Measurements from ENCODE around the gene NLRC5. TPM values are rescaled to one million over a fixed set of nuclear protein-coding genes. Genes with fewer than 3 reads are reported as not detected.
"Not testable (repeated sequence)": the region's sequence is repeated elsewhere in the genome, so short reads cannot be mapped to it uniquely, and the experiment has no call there.

NLRC5 gene
- total and polyA plus RNA-seq, 4 experiments from 2014 or later, result 41.6 to 457 (median 284) TPM

GRCh38 chr16:57070424-57070823 lies 81.1 kb downstream of the NLRC5 start:
- Mint-ChIP-seq H3K4me3 (no peak overlapping the region), H3K36me3 (peaks cover 42 to 70% of the 10 kb centered on the region in 2 donors), H3K4me1 (peaks cover 4 to 10% (median 6%) of the 10 kb centered on the region in 4 donors), H3K27me3 (no peaks in the 10 kb centered on the region), H3K27ac (peak overlapping the region in 6 of 7 donors; percentile 22 to 83 (median 66)), H3K9me3 (peaks cover 0 to 6% (median 0%) of the 10 kb centered on the region in 8 donors)
- Histone ChIP-seq H3K27ac (ENCODE audit: low read depth, low read length) (peak overlapping the region; percentile 20), H3K4me3 (ENCODE audit: low read length in 2 of 2) (no peak overlapping the region), H3K36me3 (ENCODE audit: insufficient read depth, low read length) (peaks cover 79% of the 10 kb centered on the region), H3K27me3 (ENCODE audit: insufficient read depth, low read length) (no peaks in the 10 kb centered on the region), H3K4me1 (ENCODE audit: insufficient read depth, low read length) (peaks cover 4% of the 10 kb centered on the region), H3K9me3 (ENCODE audit: control insufficient read depth in 1 of 2, low read length in 2 of 2) (no peaks in the 10 kb centered on the region)
- no peak for DNase-seq
- intact Hi-C loops (cut with micrococcal nuclease), result no loop called here
- ChIA-PET POLR2A (ENCODE audit: partially characterized antibody) (interaction anchor here (0.9 to 2.2 kb wide), 4 partner anchors 12 to 137 kb away, joined by 3 to 8 read pairs (median 4); partner anchors contain the start of genes CPNE2 and NLRC5), CTCF (ENCODE audit: partially characterized antibody) (interaction anchor here (2.2 kb wide), 1 partner anchor 14 kb away, joined by 11 read pairs; no protein-coding TSS in a partner anchor)

GRCh38 chr16:57071081-57071732 lies 81.8 kb downstream of the NLRC5 start:
- H3K4me3 Mint-ChIP-seq; H3K27ac ChIP-seq (ENCODE audit: low read depth, low read length); H3K4me3 ChIP-seq (ENCODE audit: low read length in 2 of 2); H3K27me3 Mint-ChIP-seq; H3K27me3 ChIP-seq (ENCODE audit: insufficient read depth, low read length); H3K4me1 ChIP-seq (ENCODE audit: insufficient read depth, low read length); DNase-seq; intact Hi-C loops (cut with micrococcal nuclease); H3K9me3 Mint-ChIP-seq; H3K9me3 ChIP-seq (ENCODE audit: control insufficient read depth in 1 of 2, low read length in 2 of 2): not testable (repeated sequence)
- peaks cover 81% of the 10 kb centered on the region for H3K36me3 ChIP-seq (ENCODE audit: insufficient read depth, low read length)
- H3K4me1 Mint-ChIP-seq, result peaks cover 4 to 10% (median 6%) of the 10 kb centered on the region in 4 donors
- POLR2A ChIA-PET (ENCODE audit: partially characterized antibody), result interaction anchor here (0.9 kb wide), 1 partner anchor 30 kb away, joined by 4 read pairs; no protein-coding TSS in a partner anchor
- peaks cover 46 to 71% of the 10 kb centered on the region in 2 donors for H3K36me3 Mint-ChIP-seq
- CTCF ChIA-PET (ENCODE audit: partially characterized antibody), result interaction anchor here (2.6 kb wide), 1 partner anchor 106 kb away, joined by 15 read pairs; no protein-coding TSS in a partner anchor
- H3K27ac Mint-ChIP-seq, result peak overlapping the region in 5 of 7 donors; percentile 12 to 60 (median 27)

DNA sequence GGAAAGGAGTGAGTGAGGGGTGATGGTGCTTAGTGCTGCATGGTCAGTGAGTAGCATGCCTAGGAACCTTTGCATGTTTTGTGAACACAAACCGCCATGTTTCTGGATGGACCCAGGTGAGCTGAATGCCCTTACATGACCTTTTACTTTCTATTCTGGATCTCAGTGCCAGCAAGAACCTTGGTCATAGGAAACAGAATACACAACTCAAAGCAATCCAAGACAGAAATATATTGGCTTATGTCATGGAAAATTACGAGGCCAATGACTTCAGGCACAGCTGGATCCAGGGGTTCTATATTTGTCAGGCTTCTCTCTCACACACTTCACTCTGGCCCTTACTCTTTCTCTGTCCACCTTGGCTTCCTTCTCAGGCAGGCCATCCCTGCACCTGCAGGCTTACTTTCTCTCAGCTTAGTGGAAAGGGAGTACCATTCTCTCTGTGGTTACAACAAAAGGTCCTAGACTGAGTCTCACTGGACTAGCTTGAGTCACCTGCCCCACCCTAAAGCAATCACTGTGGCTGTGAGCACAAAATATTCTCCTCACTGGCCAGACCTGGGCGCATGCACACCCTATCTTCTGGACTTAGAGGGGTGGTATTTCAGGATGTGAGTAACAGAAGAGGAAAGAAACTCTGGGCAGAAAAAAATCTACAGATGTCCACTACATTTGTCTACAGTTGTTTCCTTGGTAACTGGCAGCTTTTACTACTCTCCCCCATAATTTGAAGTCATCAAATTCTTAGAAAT lies 82.7 kb downstream of the NLRC5 start:
- CTCF ChIA-PET (ENCODE audit: partially characterized antibody), result interaction anchor here (1.3 to 2.6 kb wide), 2 partner anchors 12 to 107 kb away, joined by 6 to 15 read pairs; no protein-coding TSS in a partner anchor
- Mint-ChIP-seq H3K36me3 (peaks cover 50 to 74% of the 10 kb centered on the region in 2 donors), H3K27ac (peak overlapping the region; percentile 48 to 84 (median 62)), H3K27me3 (no peaks in the 10 kb centered on the region), H3K9me3 (peaks cover 0 to 3% (median 0%) of the 10 kb centered on the region in 8 donors), H3K4me3 (peak overlapping the region in 1 of 8 donors; percentile 41), H3K4me1 (peaks cover 4 to 7% (median 6%) of the 10 kb centered on the region in 4 donors)
- H3K9me3 ChIP-seq (ENCODE audit: control insufficient read depth in 1 of 2, low read length in 2 of 2), result no peaks in the 10 kb centered on the region
- POLR2A ChIA-PET (ENCODE audit: partially characterized antibody), result interaction anchor here (0.9 kb wide), 1 partner anchor 30 kb away, joined by 4 read pairs; no protein-coding TSS in a partner anchor
- no peak overlapping the region for H3K4me3 ChIP-seq (ENCODE audit: low read length in 2 of 2)
- intact Hi-C loops (cut with micrococcal nuclease), result no loop called here
- no peak for DNase-seq
- H3K27me3 ChIP-seq (ENCODE audit: insufficient read depth, low read length), result no peaks in the 10 kb centered on the region
- H3K4me1 ChIP-seq (ENCODE audit: insufficient read depth, low read length), result peaks cover 4% of the 10 kb centered on the region
- H3K27ac ChIP-seq (ENCODE audit: low read depth, low read length), result no peak overlapping the region
- H3K36me3 ChIP-seq (ENCODE audit: insufficient read depth, low read length), result peaks cover 81% of the 10 kb centered on the region

DNA sequence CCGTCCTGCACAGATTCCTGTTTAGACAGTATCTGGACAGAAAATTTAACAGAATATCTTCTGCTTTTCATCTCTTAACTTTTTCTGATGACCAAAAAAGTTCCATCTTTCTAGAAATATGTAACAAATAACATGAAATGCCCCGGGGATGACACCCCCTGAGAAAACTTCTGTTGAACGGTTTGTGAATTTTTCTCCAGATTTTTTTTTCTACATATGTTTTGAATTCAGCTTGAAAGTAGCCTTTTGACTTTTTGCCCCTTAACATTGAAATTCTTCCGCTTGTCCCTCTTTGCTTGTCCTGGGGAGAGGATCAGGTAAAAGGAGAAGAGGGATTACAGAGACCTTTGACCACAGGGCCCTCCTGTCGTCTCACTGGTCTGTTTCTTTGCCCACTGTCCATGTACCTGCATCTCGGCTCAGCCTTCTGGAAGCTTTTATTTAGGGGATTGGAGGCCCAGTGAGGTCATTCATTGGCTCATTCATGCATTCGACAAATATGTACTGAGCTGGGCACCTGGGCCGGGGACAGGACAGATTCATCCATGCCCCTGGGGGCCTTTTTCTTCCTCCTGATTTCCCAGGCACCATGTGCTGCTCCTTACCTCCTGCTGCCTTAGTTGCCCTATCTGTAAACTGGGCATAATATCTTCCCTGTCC lies 83.4 kb downstream of the NLRC5 start:
- DNase-seq, result no peak
- Histone ChIP-seq H3K9me3 (ENCODE audit: control insufficient read depth in 1 of 2, low read length in 2 of 2) (no peaks in the 10 kb centered on the region), H3K4me3 (ENCODE audit: low read length in 2 of 2) (no peak overlapping the region), H3K27ac (ENCODE audit: low read depth, low read length) (no peak overlapping the region), H3K27me3 (ENCODE audit: insufficient read depth, low read length) (no peaks in the 10 kb centered on the region), H3K36me3 (ENCODE audit: insufficient read depth, low read length) (peaks cover 80% of the 10 kb centered on the region), H3K4me1 (ENCODE audit: insufficient read depth, low read length) (peaks cover 4% of the 10 kb centered on the region)
- intact Hi-C loops (cut with micrococcal nuclease), result no loop called here
- ChIA-PET POLR2A (ENCODE audit: partially characterized antibody) (no interaction called here), CTCF (ENCODE audit: partially characterized antibody) (interaction anchor here (1.3 to 2.6 kb wide), 2 partner anchors 11 to 108 kb away, joined by 6 to 15 read pairs; no protein-coding TSS in a partner anchor)
- Mint-ChIP-seq H3K4me3 (no peak overlapping the region), H3K27me3 (no peaks in the 10 kb centered on the region), H3K36me3 (peaks cover 49 to 72% of the 10 kb centered on the region in 2 donors), H3K27ac (peak overlapping the region in 6 of 7 donors; percentile 57 to 86 (median 75)), H3K4me1 (peaks cover 4 to 7% (median 6%) of the 10 kb centered on the region in 4 donors), H3K9me3 (peaks cover 0 to 3% (median 0%) of the 10 kb centered on the region in 8 donors)

GRCh38 chr16:57077714-57078113 lies 88.4 kb downstream of the NLRC5 start:
- H3K27ac ChIP-seq (ENCODE audit: low read depth, low read length), result no peak overlapping the region

GRCh38 chr16:57081744-57082143 lies 92.4 kb downstream of the NLRC5 start:
- H3K9me3 ChIP-seq (ENCODE audit: control insufficient read depth in 1 of 2, low read length in 2 of 2), result no peaks in the 10 kb centered on the region
- peaks cover 10% of the 10 kb centered on the region for H3K4me1 ChIP-seq (ENCODE audit: insufficient read depth, low read length)
- no peak overlapping the region for H3K4me3 ChIP-seq (ENCODE audit: low read length in 2 of 2)
- Mint-ChIP-seq H3K36me3 (peaks cover 18 to 37% of the 10 kb centered on the region in 2 donors), H3K4me3 (no peak overlapping the region), H3K27ac (peak overlapping the region in 2 of 7 donors; percentile 17 to 59), H3K9me3 (peaks cover 0 to 1% (median 0%) of the 10 kb centered on the region in 8 donors), H3K4me1 (peaks cover 6 to 18% (median 11%) of the 10 kb centered on the region in 4 donors), H3K27me3 (no peaks in the 10 kb centered on the region)
- H3K36me3 ChIP-seq (ENCODE audit: insufficient read depth, low read length), result peaks cover 51% of the 10 kb centered on the region
- no peak overlapping the region for H3K27ac ChIP-seq (ENCODE audit: low read depth, low read length)
- ChIA-PET CTCF (ENCODE audit: partially characterized antibody) (interaction anchor here (3.6 to 6.3 kb wide), 4 partner anchors 12 to 118 kb away, joined by 17 to 81 read pairs (median 32); partner anchors contain the start of genes CETP and CPNE2), POLR2A (ENCODE audit: partially characterized antibody) (interaction anchor here (0.7 to 1.8 kb wide), 4 partner anchors 12 to 95 kb away, joined by 3 to 6 read pairs (median 3); no protein-coding TSS in a partner anchor)
- DNase-seq, result no peak
- intact Hi-C loops (cut with micrococcal nuclease), result loop anchor here (5.0 kb wide), 1 partner anchor 106 kb away; the partner anchor contains the start of genes PSME3IP1 and RSPRY1
- no peaks in the 10 kb centered on the region for H3K27me3 ChIP-seq (ENCODE audit: insufficient read depth, low read length)

More at GRCh38 chr16:57077714-57078113, 88.4 kb downstream of the NLRC5 start:
- peaks cover 39 to 63% of the 10 kb centered on the region in 2 donors for H3K36me3 Mint-ChIP-seq
- intact Hi-C loops (cut with micrococcal nuclease), result no loop called here
- DNase-seq, result no peak
- H3K9me3 Mint-ChIP-seq, result no peaks in the 10 kb centered on the region
- peak overlapping the region in 1 of 7 donors; percentile 74 for H3K27ac Mint-ChIP-seq
- no peaks in the 10 kb centered on the region for H3K4me1 ChIP-seq (ENCODE audit: insufficient read depth, low read length)
- POLR2A ChIA-PET (ENCODE audit: partially characterized antibody), result interaction anchor here (0.5 kb wide), 1 partner anchor 28 kb away, joined by 3 read pairs; no protein-coding TSS in a partner anchor
- H3K27me3 ChIP-seq (ENCODE audit: insufficient read depth, low read length), result no peaks in the 10 kb centered on the region
- CTCF ChIA-PET (ENCODE audit: partially characterized antibody), result interaction anchor here (1.5 kb wide), 1 partner anchor 92 kb away, joined by 6 read pairs; no protein-coding TSS in a partner anchor
- H3K4me1 Mint-ChIP-seq, result peaks cover 0 to 3% (median 1%) of the 10 kb centered on the region in 4 donors
- peaks cover 84% of the 10 kb centered on the region for H3K36me3 ChIP-seq (ENCODE audit: insufficient read depth, low read length)
- no peaks in the 10 kb centered on the region for H3K9me3 ChIP-seq (ENCODE audit: control insufficient read depth in 1 of 2, low read length in 2 of 2)
- no peak overlapping the region for H3K4me3 Mint-ChIP-seq
- H3K4me3 ChIP-seq (ENCODE audit: low read length in 2 of 2), result no peak overlapping the region
- H3K27me3 Mint-ChIP-seq, result no peaks in the 10 kb centered on the region

All from CD4-positive, alpha-beta memory T cell (primary cell).